ENCODE measurements around the gene RAB23.

The RAB23 gene

DNA sequence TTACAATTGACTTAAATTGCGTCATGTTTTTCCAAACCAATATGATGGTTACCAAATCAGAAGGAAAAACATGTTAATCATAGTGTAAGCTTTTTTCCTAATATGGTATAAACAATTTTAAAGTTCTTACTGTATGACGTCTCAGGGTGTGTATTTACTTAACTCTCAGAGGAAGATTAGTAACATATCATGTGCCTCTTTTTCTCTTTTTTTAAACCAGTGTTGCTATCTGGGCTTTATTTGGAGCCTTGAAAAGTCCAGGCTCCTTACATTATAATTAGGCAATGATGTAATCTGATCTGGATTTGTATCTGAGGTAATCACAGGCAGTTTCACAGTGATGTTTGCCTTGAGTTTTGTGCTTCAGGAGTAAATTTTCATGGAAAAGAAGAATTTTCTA is 20.4 kb upstream of the RAB23 start:
- no peak for DNase-seq (ENCODE audit: low spot score)

- no peak for DNase-seq (ENCODE audit: low spot score)
These were observed 4.1 kb upstream of the RAB23 start for GRCh38 chr6:57226221-57226620.

DNA sequence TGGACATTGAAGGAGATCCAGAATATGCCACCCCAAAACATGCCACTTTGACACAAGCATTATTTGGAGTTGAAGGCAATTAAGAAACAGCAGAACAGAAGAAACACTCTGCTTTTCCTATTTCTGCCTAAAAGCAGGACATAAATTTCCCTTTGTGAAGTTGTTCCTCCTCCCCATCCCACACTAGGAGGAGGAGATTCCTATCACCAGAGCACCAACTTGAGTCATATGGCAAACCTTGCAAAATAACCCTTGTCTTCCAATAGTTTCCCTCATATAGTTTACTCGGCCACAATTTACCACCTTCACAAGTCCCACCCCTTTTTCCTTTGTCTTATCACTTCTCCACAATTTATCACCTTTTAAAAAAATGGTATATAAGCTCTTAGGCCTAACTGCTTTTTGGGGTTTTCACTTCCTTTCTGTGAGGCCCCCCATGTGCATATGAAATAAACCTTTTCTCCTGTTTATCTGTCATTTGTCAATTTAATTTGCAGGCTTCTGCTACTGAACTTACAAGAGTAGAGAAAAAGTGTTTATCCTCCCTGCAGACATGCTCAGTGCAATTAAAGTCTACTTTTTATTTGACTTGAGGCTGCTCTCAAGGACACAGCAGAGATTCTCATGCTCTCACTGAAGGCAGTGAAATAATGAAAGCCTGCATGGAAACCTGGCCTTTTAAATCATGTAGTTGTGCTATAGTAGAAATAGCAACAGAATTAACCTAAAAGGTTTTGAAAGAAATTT is 2.8 kb upstream of the RAB23 start:
- no peak for DNase-seq (ENCODE audit: low spot score)

DNA sequence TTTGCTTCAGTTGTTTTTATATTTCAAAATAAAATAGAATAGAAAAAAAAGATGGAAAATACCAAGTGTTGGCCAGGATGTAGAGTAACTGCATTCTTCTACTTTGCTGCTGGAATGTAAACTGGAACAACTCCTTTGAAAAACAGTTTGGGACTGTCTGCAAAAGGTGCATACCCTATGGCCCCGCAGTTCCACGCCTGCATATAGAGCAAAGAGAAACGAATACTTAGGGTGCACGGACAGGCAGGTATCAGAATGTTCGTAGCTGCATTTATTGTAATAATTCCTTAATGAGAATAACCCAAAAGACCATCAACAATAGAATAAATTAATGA is 603 bp upstream of the RAB23 start:
- DNase-seq (ENCODE audit: low spot score) = no peak

DNA sequence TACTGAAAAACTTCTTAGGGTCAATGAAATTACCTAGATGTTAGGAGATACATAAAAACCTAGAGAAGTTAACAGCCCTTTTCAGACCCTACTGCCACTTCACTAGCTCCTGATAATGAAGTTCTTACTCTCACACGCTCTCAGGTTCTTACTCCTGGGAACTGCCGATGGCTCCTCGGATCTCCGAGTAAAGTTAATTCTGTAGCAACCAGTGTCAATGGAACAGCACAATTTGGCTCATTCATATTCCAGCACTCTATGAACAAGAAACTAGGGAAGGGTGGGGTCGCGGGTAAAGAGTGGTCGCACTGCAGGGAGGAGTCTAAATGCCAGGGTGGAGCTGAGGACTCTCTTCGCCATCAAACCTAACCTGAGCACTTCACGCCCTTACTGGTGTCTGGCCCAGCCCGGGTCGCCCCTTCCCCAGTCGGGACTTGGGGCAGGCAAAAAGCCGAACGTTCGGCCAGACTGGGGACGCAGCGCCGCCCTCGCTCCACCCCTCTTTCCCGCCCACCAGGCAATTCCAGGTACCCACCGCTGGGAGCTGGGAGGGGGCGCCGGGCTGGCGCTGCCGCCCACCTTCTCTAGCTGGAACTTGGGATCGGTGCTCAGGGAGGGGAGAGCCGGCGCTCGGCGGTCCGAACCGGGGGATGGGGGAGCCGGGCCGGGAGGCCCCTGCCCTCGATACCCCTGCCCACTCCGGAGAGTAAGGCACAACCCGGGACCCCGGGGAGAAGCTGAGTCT is 744 bp downstream of the RAB23 start:
- peak; percentile 65 for DNase-seq (ENCODE audit: low spot score)

- no peak for DNase-seq (ENCODE audit: low spot score)
These were observed 1.9 kb downstream of the RAB23 start for GRCh38 chr6:57220083-57220703.

DNA sequence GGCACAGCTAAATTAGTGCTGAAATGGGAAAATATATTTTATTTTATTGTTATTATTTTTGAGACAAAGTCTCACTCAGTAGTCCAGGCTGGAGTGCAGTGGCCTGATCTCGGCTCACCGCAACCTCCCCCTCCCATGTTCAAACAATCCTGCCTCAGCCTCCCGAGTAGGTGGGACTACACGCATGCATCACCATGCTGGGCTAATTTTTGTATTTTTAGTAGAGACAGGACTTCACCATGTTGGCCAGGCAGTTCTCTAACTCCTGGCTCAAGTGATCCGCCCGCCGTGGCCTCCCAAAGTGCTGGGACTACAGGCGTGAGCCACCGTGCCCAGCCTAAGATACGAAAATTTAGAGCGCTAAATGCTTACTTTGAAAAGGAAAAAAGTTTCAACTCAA is 4.8 kb downstream of the RAB23 start:
- no peak for DNase-seq (ENCODE audit: low spot score)

DNA sequence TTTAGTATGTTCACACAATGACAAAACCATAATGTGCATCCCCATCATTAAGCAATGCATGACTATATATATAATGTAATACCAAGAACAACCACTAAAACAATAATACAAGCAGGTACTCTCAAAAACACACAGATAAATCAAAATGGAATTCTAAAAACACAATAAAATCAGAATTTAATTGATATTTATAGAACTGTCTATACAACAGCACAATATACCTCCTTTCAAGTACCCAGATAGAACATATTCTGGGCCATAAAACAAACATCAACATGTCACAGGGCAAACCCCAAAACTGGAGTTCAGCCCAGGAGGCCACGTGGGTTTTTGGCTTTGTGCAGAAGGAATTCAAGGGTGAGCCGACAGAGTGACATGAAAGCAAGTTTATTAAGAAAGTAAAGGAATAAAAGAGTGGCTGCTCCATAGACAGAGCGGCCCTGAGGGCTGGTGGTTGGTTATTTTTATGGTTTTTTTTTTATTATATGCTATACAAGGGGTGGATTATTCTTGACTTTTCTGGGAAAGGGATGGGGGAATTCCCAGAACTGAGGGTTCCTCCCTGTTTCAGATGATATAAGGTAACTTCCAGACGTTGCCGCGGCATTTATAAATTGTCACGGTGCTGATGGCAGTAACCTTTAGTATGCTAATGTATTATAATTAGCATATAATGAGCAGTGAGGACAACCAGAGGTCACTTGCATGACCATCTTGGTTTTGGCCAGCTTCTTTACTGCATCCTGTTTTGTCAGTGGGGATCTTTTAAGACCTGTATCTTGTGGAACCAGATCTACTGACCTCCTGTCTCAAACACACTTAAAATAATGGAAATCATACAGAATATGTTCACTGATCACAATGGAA is 5.6 kb downstream of the RAB23 start:
- DNase-seq (ENCODE audit: low spot score) = no peak

DNA sequence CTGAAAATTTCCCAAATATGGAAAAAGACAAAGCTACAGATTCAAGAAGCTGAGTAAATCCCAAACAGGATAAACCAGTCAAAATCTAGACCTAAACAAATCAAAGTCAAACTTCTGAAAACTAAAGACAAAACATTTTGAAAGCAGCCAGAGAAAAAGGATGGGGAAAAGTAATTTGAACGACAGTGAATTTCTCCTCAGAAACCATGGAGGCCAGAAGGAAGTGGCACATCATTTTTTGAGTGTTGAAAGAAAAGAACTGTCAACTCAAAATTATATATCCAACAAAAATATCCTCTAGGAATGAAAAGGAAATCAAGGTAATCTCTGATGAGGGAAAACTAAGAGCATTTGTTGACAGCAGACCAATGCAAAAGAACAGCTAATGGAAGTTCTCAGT is 6.8 kb downstream of the RAB23 start:
- no peak for DNase-seq (ENCODE audit: low spot score)

- no peak for DNase-seq (ENCODE audit: low spot score)
These were observed 12.0 kb downstream of the RAB23 start for GRCh38 chr6:57210060-57210459.

DNA sequence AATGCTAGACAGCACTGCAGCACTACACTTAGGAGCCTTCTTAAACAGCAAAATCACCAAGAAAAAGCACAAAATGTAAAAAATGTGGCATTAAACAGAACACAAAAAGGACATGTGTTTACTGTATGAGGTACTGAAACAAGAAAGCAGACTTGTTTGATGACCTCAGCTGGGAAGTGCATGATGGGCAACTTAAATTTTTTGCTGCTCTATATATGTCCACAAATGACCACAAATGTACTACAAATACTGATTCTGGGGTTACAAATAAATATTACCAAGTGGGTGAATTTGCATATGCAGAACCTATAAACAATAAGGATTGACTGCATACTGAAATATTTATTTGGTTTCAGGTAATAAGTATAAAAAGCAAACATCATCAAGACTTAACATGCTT is 13.1 kb downstream of the RAB23 start:
- no peak for DNase-seq (ENCODE audit: low spot score)

DNA sequence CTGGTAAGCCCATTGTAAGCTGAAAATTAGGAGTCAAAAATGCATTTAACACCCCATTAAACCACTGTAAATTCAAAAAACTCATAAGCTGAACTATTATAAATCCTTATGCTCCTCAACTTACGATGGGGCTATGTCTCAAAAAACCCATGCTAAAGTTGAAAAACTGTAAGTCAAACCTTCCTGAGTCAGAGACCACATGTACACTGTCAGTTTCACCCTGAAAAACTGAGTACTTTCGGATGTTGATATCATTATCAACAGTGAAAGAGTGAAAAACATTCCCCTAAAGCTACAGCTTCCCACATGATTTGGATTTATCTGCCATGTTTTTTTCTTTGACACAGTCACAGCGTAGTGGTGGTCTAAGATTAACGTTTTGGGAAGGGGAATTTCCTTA is 14.2 kb downstream of the RAB23 start:
- no peak for DNase-seq (ENCODE audit: low spot score)

DNA sequence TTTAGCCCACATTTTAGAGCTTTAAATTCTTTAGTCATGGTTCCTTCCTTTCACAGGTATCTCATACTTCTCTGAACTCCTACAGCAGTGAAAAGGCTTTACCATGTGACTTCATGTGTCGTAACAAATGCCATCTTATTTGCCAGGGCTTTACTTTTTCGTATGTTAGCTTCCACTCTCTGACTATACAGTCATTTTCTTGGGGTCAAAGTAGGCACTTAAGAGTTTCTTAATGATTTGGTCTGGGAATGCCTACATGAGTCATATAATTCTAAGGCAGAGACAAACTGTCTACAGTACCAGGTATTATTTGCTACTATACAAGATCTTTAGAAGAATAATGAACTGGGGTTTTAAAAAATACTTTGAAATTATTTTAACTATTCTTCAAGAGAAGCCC is 15.0 kb downstream of the RAB23 start:
- peak; percentile 29 for DNase-seq (ENCODE audit: low spot score)

- no peak for DNase-seq (ENCODE audit: low spot score)
These were observed 16.4 kb downstream of the RAB23 start for GRCh38 chr6:57205550-57206328.

- DNase-seq (ENCODE audit: low spot score) = no peak
These were observed 20.4 kb downstream of the RAB23 start for GRCh38 chr6:57201718-57202117.

DNA sequence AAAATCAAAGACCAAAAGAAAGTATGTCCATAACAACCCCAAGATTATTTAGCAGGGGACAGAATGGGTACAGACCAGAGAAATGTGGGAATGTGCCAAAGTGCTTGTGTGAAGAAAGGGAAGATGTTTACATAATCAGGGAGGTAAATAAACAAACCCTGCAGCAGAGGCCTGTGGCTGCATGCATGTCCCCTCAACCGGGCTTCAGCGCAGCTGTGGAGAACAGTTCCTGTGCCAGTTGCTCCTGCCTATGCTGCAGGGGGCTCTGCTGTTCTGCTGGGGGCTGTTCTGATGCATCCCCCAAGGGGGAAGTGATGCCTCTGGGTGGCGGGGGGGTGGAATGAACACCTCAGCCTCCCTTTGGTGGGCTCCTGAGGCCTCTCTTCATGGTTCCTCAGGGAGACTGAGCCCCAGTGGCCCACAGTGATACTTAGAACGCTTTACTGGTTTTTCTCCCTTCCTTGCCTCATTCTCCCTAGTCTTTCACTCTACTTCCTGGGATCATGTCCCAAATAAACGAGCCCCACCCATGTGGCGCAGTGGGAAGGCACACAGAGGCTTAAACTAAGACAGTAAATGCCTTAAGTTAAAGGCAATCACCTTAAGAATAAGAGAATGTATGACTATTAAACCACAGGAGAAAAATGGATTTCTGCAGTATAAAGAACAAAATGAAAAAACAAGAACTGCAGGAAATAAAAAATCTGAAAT is 23.0 kb downstream of the RAB23 start:
- DNase-seq (ENCODE audit: low spot score) = no peak

DNA sequence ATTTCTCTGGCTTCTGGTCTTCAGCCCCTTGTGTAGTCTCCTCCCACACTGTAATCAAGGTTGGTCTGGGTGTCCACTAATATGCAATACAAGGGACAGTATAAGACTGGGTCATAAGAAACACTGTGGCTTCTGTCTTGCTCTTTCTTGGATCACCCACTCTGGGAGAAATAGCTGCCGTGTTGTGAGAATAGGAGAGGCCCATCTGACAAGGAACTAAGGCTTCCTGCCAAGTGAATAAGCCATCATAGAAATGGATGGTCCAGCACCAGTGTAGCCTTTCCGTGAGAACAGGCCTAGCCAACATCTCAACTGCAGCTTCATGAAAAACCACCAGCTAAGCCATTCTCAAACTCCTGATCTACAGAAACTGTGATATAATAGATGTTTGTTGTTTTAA is 26.6 kb downstream of the RAB23 start:
- no peak for DNase-seq (ENCODE audit: low spot score)

DNA sequence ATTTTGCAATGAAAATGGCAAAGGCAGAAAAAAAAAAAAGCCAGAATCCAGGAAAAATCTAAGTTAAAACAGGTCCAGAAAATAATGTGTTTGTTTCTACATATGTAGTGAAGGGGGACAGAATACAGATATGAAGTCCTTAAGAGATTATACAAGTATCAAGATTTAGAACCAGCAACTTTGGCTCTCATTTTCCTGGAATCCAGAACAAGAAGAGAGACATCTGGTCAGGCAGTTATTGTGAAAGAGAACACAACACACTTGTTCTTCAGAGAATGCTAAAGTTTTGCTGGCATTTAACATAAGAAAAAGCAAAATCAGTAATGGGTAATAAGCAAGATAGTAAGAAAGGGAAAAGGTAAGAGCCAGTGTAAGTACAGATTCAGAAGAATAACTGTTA is 28.9 kb downstream of the RAB23 start:
- DNase-seq (ENCODE audit: low spot score) = no peak

DNA sequence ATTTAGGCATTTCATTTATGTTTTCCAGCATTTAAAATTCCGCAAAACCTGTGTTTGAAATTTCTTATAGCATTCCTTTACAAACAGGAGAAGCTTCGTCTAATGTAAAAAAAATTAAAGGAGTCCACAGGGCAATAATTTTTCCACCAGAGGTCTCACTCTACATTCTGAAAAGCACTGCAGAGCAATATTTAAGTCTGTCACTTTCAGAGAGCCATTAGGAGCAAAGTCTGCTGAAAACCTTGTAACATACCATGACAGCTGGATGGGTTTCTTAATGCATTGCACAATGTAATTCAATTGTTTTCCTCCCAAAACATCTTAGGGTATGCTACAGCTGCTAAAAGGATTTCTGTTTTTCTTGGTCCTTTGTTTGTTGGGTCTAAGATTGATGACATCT is 32.0 kb downstream of the RAB23 start:
- DNase-seq (ENCODE audit: low spot score) = peak; percentile 34

DNA sequence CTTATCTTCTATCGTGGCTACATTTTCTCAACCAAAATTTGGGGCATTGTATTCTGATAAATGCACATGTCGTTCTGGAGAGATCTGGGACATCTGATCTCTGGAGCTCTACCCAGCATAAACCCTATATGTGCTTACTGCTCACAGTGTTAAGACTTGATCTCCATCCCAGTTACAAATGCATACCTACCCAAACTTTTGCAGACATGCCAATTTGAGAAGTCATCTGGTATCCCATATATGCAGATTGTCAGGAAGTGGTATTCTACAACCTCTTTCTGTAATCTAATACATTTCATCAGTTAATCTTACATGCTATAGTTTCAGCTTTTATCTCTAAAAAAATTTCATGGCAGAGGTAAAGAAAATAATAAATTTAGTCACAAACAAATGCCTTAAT is 38.8 kb downstream of the RAB23 start:
- DNase-seq (ENCODE audit: low spot score) = no peak

GRCh38 chr6:57182017-57182432 is 40.1 kb downstream of the RAB23 start:
- peak; percentile 22 for DNase-seq (ENCODE audit: low spot score)

Measured in cerebellar cortex (tissue), 1 donor.